ENCODE data around the gene SIPA1L3.

SIPA1L3 gene

DNA sequence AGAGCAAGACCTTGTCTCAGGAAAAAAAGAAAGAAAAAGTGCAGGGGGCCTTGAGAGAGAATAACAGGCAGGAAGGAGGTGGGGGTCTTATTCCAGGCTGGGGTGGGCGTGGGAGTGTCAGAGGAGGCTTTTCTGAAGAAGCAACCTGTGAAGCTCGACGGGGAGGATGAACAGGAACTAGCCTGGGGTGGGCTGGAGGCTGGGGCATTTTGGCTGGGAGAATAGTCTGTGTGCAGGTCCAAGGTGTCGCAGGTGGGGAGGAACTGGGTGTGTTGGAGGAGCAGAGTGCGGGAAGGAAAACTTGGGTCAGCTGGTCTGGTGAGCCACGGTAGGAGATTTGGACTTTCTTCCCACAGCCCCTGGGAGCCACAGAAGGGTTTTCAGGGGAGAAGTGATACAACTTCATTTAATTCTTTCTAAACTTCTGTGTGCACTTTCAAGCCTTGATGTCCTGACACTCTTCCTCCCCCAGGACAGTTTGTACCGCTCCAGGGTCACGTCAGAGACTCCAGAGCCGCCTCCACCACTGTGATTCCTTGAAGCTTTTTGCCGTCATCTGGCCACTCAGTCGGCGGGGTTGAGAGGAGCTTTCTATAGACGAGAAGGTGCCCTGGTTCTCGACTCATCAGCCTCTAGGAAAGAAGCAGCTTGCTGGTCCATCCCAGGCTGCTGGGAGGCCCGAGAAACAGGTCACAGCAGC is 138.7 kb downstream of the SIPA1L3 start:
- Histone ChIP-seq H3K4me1 (ENCODE audit: control insufficient read depth, insufficient read depth, low read length, poor library complexity, severe bottlenecking) (no peaks in the 10 kb centered on the region), H3K36me3 (ENCODE audit: control insufficient read depth, insufficient read depth, low read length) (no peaks in the 10 kb centered on the region), H3K4me3 (ENCODE audit: extremely low read depth, insufficient read depth, low read length, poor library complexity, severe bottlenecking) (no peak overlapping the region), H3K27ac (ENCODE audit: low read depth, low read length, severe bottlenecking) (no peak overlapping the region), H3K9me3 (ENCODE audit: control insufficient read depth, low read length) (peaks cover 13% of the 10 kb centered on the region)
- 75 to 76% methylated on average over 15 of the region's 15 CpGs for WGBS, 2 experiments (ENCODE audit: insufficient coverage in 2 of 2)

DNA sequence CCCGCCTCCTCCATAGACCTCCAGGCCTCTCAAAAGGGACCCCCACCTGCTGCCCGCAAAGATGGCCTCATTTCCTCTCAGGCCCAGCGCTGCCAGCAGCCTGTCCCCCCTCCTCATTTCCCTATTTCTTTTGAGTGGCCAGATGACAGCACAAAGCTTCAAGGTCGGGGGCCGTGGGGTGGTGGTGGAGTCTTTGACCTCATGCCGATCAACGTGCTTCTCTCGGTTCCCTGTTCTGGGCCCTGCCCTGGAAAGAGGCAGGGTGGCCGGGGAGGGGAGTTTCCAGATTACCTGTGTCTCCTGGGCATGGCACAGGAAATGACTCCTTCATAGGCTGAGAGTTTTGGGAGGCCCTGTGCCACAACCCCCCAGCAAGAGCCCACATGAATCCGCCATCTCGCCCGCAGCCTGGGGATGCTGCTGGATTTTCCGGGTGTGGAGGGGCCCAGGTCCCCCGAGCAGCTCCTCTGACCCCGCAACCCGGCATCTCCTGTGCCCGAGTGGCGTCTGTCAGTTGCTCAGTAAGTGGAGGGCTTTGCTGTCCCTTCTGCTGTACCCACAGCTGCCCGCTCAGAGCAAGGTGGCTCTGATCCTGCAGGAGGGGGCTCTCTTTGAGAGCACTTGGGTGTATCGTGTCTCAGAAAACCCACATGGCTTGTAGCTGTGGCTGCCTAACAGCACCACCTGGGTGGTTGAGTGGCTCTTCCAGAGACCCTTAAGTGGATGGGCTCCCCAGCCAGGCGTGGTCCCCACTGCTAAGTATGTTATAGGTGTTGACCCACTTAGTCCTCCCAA is 139.4 kb downstream of the SIPA1L3 start:
- Histone ChIP-seq H3K4me1 (ENCODE audit: control insufficient read depth, insufficient read depth, low read length, poor library complexity, severe bottlenecking) (no peaks in the 10 kb centered on the region), H3K27ac (ENCODE audit: low read depth, low read length, severe bottlenecking) (no peak overlapping the region), H3K36me3 (ENCODE audit: control insufficient read depth, insufficient read depth, low read length) (no peaks in the 10 kb centered on the region), H3K4me3 (ENCODE audit: extremely low read depth, insufficient read depth, low read length, poor library complexity, severe bottlenecking) (no peak overlapping the region), H3K9me3 (ENCODE audit: control insufficient read depth, low read length) (peaks cover 13% of the 10 kb centered on the region)
- WGBS, 2 experiments (ENCODE audit: insufficient coverage in 2 of 2), result 90% methylated on average over 18 of the region's 21 CpGs

- Histone ChIP-seq H3K9me3 (ENCODE audit: control insufficient read depth, low read length) (peaks cover 8% of the 10 kb centered on the region), H3K4me1 (ENCODE audit: control insufficient read depth, insufficient read depth, low read length, poor library complexity, severe bottlenecking) (no peaks in the 10 kb centered on the region), H3K36me3 (ENCODE audit: control insufficient read depth, insufficient read depth, low read length) (no peaks in the 10 kb centered on the region), H3K27ac (ENCODE audit: low read depth, low read length, severe bottlenecking) (no peak overlapping the region), H3K4me3 (ENCODE audit: extremely low read depth, insufficient read depth, low read length, poor library complexity, severe bottlenecking) (no peak overlapping the region)
- 67 to 93% methylated on average over 3 of the region's 8 CpGs for WGBS, 2 experiments (ENCODE audit: insufficient coverage in 2 of 2)
Observed at GRCh38 chr19:38047049-38047438, 140.0 kb downstream of the SIPA1L3 start.

- WGBS, 2 experiments (ENCODE audit: insufficient coverage in 2 of 2), result 65 to 72% methylated on average over 15 of the region's 15 CpGs
- H3K36me3 ChIP-seq (ENCODE audit: control insufficient read depth, insufficient read depth, low read length), result no peaks in the 10 kb centered on the region
- H3K27ac ChIP-seq (ENCODE audit: low read depth, low read length, severe bottlenecking), result no peak overlapping the region
- H3K4me3 ChIP-seq (ENCODE audit: extremely low read depth, insufficient read depth, low read length, poor library complexity, severe bottlenecking), result no peak overlapping the region
- H3K9me3 ChIP-seq (ENCODE audit: control insufficient read depth, low read length), result peaks cover 2% of the 10 kb centered on the region
- no peaks in the 10 kb centered on the region for H3K4me1 ChIP-seq (ENCODE audit: control insufficient read depth, insufficient read depth, low read length, poor library complexity, severe bottlenecking)
Observed at GRCh38 chr19:38047641-38048040, 140.6 kb downstream of the SIPA1L3 start.

GRCh38 chr19:38049105-38049649 is 142.2 kb downstream of the SIPA1L3 start:
- H3K4me3 ChIP-seq (ENCODE audit: extremely low read depth, insufficient read depth, low read length, poor library complexity, severe bottlenecking), result no peak overlapping the region
- WGBS, 2 experiments (ENCODE audit: insufficient coverage in 2 of 2), result 95 to 96% methylated on average over 7 to 8 of the region's 10 CpGs
- no peaks in the 10 kb centered on the region for H3K9me3 ChIP-seq (ENCODE audit: control insufficient read depth, low read length)

GRCh38 chr19:38055010-38055409 is 148.0 kb downstream of the SIPA1L3 start:
- 54 to 58% methylated on average over 4 to 8 of the region's 9 CpGs for WGBS, 2 experiments (ENCODE audit: insufficient coverage in 2 of 2)
- Histone ChIP-seq H3K9me3 (ENCODE audit: control insufficient read depth, low read length) (no peaks in the 10 kb centered on the region), H3K4me1 (ENCODE audit: control insufficient read depth, insufficient read depth, low read length, poor library complexity, severe bottlenecking) (no peaks in the 10 kb centered on the region)

More at GRCh38 chr19:38049105-38049649, 142.2 kb downstream of the SIPA1L3 start:
- Histone ChIP-seq H3K4me1 (ENCODE audit: control insufficient read depth, insufficient read depth, low read length, poor library complexity, severe bottlenecking) (no peaks in the 10 kb centered on the region), H3K27ac (ENCODE audit: low read depth, low read length, severe bottlenecking) (no peak overlapping the region), H3K36me3 (ENCODE audit: control insufficient read depth, insufficient read depth, low read length) (no peaks in the 10 kb centered on the region)

DNA sequence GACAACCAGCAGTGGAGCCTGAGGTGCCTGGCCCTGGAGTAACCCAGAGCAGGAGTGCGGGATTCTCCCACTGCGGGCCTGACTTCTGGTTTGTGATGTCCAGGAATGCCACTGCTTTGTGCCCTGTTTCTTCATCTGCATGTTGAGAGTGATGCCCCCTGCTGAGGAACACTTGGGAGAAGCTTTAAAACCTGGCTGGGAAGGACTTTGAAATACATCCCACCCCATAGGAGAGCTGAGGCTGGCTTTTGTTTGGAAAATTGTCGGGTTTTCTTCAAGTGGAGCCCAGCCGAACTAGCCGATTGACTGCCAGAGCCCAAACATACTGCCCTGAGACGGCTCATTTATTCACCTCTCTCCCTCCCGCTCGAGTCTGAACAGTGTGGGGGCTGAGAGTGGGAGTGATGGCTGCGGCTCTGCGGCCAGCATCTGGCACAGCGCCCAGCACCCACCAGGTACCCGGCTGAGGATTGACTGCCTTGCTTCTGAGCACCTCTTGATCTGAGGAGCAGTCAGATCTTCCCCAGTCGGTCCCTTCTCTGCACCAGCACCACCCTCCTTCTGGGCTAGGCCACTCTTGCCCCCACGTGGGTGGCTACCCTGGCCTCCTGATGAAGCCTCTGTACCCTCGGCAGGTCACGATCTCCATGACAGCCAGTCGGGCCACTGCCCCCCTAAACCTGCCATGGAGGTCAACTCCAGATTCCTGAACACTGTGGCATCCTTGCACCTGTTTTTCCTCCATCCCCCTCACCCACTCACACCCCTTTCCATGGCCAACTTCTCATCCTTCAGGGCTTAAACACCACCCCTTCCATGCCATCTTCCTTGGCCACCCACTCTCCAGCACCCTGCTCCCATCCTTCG is 148.9 kb downstream of the SIPA1L3 start:
- no peaks in the 10 kb centered on the region for H3K36me3 ChIP-seq (ENCODE audit: control insufficient read depth, insufficient read depth, low read length)
- 51 to 55% methylated on average over 9 to 13 of the region's 18 CpGs for WGBS, 2 experiments (ENCODE audit: insufficient coverage in 2 of 2)
- peaks cover 2% of the 10 kb centered on the region for H3K4me1 ChIP-seq (ENCODE audit: control insufficient read depth, insufficient read depth, low read length, poor library complexity, severe bottlenecking)
- H3K27ac ChIP-seq (ENCODE audit: low read depth, low read length, severe bottlenecking), result no peak overlapping the region
- H3K9me3 ChIP-seq (ENCODE audit: control insufficient read depth, low read length), result no peaks in the 10 kb centered on the region
- H3K4me3 ChIP-seq (ENCODE audit: extremely low read depth, insufficient read depth, low read length, poor library complexity, severe bottlenecking), result no peak overlapping the region

More at GRCh38 chr19:38055010-38055409, 148.0 kb downstream of the SIPA1L3 start:
- Histone ChIP-seq H3K4me3 (ENCODE audit: extremely low read depth, insufficient read depth, low read length, poor library complexity, severe bottlenecking) (no peak overlapping the region), H3K27ac (ENCODE audit: low read depth, low read length, severe bottlenecking) (no peak overlapping the region), H3K36me3 (ENCODE audit: control insufficient read depth, insufficient read depth, low read length) (no peaks in the 10 kb centered on the region)

GRCh38 chr19:38056646-38057045 is 149.6 kb downstream of the SIPA1L3 start:
- H3K4me1 ChIP-seq (ENCODE audit: control insufficient read depth, insufficient read depth, low read length, poor library complexity, severe bottlenecking), result peaks cover 9% of the 10 kb centered on the region
- WGBS, 2 experiments (ENCODE audit: insufficient coverage in 2 of 2), result 85 to 89% methylated on average over 8 to 9 of the region's 10 CpGs
- no peaks in the 10 kb centered on the region for H3K36me3 ChIP-seq (ENCODE audit: control insufficient read depth, insufficient read depth, low read length)
- H3K27ac ChIP-seq (ENCODE audit: low read depth, low read length, severe bottlenecking), result no peak overlapping the region
- no peaks in the 10 kb centered on the region for H3K9me3 ChIP-seq (ENCODE audit: control insufficient read depth, low read length)
- no peak overlapping the region for H3K4me3 ChIP-seq (ENCODE audit: extremely low read depth, insufficient read depth, low read length, poor library complexity, severe bottlenecking)

DNA sequence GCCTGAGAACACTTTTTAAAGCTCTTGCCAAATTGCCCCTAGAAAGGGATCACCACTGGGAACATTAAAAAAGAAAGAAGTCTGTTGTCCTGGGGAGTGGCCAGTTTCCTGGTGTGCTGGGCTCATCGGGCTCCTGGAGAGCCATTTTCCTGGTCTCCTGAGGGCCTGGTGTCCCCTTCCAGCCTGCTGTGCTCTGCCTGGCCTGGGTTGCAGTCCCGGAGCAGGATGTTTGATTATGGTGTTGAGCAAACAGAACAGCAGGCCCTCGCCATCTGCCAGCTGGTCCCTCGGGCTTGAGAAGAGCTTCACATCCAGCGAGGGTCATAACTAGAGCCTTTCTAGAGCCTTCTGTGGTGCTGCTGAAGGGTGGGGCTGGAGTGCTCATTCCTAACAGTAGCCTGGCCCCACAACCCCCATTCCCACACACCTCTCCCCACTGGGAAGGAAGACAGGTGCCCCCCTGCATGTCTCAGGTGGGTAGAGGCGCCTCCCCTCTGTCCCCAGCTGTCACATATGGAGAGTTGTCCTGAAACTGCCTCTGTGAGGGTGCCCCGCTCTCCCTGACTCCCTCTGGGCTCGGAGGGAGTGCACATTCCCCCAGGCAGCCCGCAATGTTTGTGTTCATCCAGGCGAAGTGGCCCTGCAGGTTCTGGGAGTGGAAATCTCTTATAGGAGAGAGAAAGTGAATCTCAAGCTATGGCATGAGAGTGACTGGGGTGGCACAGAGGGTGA is 151.1 kb downstream of the SIPA1L3 start:
- H3K4me3 ChIP-seq (ENCODE audit: extremely low read depth, insufficient read depth, low read length, poor library complexity, severe bottlenecking), result no peak overlapping the region
- H3K9me3 ChIP-seq (ENCODE audit: control insufficient read depth, low read length), result no peaks in the 10 kb centered on the region
- H3K36me3 ChIP-seq (ENCODE audit: control insufficient read depth, insufficient read depth, low read length), result no peaks in the 10 kb centered on the region
- 77 to 78% methylated on average over 5 to 8 of the region's 10 CpGs for WGBS, 2 experiments (ENCODE audit: insufficient coverage in 2 of 2)
- H3K27ac ChIP-seq (ENCODE audit: low read depth, low read length, severe bottlenecking), result no peak overlapping the region
- H3K4me1 ChIP-seq (ENCODE audit: control insufficient read depth, insufficient read depth, low read length, poor library complexity, severe bottlenecking), result peaks cover 10% of the 10 kb centered on the region

- 83 to 90% methylated on average over 5 to 6 of the region's 7 CpGs for WGBS, 2 experiments (ENCODE audit: insufficient coverage in 2 of 2)
- H3K36me3 ChIP-seq (ENCODE audit: control insufficient read depth, insufficient read depth, low read length), result no peaks in the 10 kb centered on the region
- H3K9me3 ChIP-seq (ENCODE audit: control insufficient read depth, low read length), result no peaks in the 10 kb centered on the region
- H3K4me1 ChIP-seq (ENCODE audit: control insufficient read depth, insufficient read depth, low read length, poor library complexity, severe bottlenecking), result peaks cover 10% of the 10 kb centered on the region
- H3K4me3 ChIP-seq (ENCODE audit: extremely low read depth, insufficient read depth, low read length, poor library complexity, severe bottlenecking), result no peak overlapping the region
- no peak overlapping the region for H3K27ac ChIP-seq (ENCODE audit: low read depth, low read length, severe bottlenecking)
Observed at GRCh38 chr19:38059897-38060296, 152.9 kb downstream of the SIPA1L3 start.
